OCI-LY3 (cell line): ENCODE results near the gene TRMT11.

Experiments
- CTCF ChIP-seq: fragments of 200-600, 300-600 bp; sonication (generic); IDR thresholded peaks from 2 replicates; pipeline ENCODE4 v1.5.1; 2014; ENCODE audit warnings: antibody characterized with exemption, low read length, low read depth
- EZH2phosphoT487 ChIP-seq: fragments of 200-600 bp; shearing (Covaris generic); IDR thresholded peaks from 2 replicates; pipeline ENCODE4 v1.6.1; 2018; ENCODE audit warnings: antibody characterized with exemption, mixed run types, low read depth

- no peak for TF ChIP-seq CTCF
- TF ChIP-seq EZH2phosphoT487: no peak
Measured at GRCh38 chr6:126076992-126077664, 90.8 kb downstream of the TRMT11 start.
